ENCODE data around the gene GLB1L2.
A peak's percentile ranks its signal among the peaks of the same experiment; 100 is the strongest.

The GLB1L2 gene

DNA sequence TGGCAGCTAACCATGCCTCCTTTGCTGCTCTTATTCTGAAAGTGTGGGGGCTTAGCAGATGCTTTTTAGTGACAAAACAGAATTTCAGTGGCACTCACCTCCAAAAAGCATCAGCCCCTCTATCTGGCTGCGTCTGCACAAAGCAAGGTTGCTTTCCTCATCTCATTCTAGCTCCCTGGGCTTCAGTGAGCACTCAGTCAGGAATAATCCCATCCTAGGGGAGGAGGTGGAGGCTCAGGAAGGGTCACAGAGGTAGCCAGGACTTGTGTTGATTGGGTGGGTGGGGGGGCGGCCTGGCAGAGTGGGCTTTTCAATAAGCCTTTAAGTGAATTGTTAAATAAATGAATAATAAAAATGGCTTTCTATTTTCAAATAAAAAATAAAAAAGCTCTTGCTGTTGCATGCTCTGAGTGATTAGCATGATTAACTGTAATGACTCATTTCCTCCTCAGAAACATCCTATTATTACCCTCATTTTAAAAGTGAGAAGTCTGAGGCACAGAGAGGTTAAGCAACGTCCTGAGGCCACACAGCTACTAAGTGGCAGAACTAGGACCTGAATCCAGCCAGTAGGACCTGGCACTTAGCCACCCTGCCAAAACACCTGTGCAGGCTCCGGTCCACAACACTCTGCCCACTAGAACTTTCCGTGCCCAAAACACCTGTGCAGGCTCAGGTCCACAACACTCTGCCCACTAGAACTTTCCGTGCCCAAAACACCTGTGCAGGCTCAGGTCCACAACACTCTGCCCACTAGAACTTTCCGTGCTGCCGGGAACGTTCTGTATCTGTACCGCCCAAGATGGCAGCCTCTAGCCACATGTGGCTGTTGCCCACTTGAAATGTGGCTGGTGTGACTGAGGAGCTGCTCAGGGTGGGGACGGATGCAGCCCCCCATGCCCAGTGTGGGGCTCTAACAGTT is 74.7 kb downstream of the GLB1L2 start:
- peak; percentile 46 to 76 for ATAC-seq

DNA sequence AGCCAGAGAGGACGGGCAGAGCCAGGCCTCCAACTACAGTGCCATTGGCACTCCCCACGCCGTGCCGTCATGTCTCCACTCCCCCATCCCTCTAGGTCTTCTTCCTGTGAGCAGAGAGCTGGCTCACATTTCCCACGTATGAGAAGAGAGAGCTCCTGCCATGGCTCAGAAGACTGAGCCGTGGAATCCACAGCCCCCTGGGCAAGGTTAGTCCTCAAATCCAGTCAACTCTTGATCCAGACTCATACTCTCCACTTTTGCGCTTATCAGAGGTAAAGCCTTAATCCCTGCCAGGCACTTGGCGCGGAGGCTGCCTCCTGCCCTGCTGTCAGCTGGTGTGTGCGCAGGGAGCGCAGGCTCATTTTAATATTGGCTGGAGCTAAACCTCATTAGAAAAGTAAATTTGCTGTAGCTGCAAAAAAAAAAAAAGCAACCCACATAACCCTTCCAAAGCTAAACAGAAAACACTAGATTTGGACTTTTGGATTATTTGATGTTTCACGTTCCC is 75.6 kb downstream of the GLB1L2 start:
- ATAC-seq, result no peak

DNA sequence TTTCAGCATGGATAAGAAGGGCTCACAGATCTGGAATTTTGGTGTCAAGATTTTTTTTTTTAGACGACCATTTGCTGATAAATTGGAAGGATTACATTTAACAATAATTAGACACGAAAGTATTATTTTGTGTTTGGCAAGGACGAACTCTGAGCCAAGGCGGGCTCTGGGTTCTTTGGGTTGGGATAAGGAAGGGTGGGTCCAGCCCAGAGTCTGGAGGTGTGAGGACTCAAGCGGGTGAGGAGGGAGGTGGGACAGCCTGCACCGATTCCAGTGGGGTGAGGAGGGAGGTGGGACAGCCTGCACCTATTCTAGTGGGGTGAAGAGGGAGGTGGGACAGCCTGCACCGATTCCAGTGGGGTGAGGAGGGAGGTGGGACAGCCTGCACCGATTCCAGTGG is 76.1 kb downstream of the GLB1L2 start:
- ATAC-seq, result no peak

DNA sequence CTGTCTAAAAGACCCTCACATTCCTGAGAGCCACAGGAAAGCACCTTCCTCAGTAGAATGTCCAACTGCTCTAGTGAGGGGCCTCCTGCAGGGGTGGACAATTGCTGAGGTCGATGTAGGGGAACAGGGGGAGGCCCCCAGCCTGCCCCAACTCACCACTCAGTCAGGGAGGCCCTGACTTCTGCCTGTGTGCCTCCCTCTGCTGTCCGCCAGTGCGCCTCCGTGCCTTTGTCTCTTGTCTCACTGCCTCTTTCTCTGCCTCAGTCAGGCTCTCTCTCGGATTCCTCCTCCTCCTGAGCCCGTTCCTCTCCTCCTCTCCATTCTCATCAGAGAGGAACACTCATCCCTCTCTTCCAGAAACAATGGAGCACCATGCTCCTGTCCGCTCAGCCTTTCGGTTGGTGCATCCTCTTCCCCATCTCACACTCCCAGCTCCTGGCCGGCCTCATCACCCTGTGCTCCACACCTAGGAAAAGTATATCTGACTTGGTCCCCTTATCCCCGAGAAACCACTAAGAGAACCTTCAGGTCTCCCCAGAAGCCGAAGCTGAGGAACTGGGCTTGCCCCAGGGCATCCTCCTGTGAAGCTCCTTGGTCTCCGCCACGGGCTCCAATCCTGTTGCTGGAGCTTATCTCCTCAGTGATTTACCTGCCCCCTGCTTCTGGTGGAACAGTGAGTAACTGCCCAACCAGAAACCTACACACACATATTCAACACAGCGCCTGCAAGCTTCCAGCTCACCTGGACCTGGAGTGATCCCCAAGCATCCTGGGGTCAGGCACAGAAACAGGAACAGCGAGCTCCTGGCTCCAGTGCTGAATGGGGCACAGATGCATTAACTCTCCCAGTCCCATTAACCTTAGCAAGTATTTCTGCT is 78.0 kb downstream of the GLB1L2 start:
- ATAC-seq, result no peak

DNA sequence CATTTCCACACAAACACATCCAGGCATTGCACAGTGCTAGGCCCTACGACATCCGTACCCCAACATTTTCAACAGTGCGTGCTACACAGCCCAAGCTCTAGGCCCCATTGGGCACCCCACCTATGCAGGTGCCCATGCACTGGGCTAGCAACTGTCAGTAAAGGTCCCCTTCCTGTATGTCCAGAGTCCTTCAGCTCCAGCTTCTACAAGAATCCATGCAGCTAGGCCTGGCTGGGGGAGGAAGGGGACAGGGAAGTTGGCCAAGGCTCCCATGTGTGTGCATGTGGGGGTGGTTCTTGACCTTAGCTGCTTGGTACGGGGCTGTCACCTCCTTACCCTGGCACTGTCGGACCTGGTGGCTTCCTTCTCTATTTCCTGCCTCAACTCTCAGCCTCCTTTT is 79.0 kb downstream of the GLB1L2 start:
- no peak for ATAC-seq

DNA sequence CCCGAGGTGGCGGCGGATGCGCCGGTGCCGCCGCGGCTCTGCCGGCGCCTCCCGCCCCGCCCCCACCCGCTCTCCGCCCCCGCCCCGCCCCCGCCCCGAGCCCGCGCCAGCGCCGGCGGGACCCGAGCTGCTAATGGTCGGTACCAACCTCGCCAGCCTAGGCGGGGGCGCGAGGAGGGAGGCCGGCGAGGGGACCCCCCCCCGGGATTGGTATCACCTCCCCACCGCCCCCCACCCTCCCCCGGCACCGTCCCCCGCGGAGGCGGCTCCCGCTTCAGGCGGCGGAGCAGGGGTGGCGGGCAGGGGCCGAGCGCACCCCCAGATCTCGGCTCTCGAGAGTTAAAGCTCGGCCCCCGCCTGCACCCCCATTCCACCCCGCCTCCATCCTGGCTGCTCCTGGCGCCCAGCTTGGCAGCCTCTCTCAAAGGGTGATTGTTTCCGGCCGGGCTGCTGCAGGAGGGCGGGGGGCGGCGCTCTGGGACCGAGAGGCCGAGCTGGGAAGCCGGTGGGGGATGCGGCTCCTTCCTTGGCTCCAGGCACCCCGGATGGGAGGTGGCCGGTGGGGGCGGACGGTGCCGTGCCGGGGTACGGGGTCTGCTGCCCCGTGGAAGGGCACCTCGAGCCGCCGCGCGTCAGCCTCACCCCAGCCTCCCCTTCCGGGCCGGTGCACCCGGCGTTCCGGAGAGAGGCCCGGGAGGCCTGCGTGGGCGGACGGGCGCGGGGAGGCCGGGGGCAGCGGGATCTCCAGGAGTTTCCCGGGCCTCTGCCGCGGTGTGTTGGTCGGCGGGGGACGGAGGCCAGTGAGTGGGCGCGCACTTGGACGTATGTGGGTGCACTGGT is 80.6 kb downstream of the GLB1L2 start, which contains the start of gene B3GAT1:
Gene B3GAT1, minus strand, starts transcription at position 40 of the 840 bp plus-strand sequence. CDS start 24,583 bp downstream, outside the sequence.
- no peak for ATAC-seq

DNA sequence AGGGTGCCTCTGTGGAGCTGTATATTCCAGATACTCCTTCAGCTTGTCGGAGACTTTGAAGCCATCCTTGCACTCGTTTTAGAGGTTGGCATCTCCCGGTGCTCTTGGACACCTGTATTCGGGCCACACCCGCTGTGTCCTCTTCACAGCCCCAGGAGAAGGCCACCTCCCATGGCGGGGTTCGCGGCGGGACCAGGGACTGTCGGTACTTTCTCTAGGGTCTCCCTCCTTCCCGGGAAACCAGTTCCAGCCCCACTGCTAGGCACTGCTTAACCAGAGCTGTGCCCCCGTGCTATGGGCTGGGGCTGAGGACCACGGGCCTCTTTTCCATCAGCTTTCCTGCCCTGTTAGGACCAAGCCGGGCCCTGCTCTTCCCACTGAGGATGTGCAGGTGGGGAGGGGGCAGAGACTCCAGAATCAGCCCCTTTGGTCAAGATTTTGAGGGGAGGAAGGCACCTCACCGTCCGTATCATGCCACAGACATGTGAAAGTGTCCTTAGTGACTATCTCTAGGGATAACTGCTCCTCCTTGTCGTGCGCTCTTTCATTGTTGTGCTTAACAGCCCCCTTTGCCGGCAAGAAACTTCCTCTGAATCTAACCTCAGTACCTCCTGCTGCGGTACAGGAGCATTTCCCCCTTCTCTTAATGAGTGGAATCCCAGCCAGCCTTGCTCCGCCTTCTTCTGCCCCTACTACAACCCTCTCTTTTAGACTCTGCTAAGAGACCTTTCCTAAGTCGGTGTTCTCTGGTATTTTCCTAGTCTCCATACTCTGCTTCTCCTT is 81.4 kb downstream of the GLB1L2 start:
- no peak for ATAC-seq

DNA sequence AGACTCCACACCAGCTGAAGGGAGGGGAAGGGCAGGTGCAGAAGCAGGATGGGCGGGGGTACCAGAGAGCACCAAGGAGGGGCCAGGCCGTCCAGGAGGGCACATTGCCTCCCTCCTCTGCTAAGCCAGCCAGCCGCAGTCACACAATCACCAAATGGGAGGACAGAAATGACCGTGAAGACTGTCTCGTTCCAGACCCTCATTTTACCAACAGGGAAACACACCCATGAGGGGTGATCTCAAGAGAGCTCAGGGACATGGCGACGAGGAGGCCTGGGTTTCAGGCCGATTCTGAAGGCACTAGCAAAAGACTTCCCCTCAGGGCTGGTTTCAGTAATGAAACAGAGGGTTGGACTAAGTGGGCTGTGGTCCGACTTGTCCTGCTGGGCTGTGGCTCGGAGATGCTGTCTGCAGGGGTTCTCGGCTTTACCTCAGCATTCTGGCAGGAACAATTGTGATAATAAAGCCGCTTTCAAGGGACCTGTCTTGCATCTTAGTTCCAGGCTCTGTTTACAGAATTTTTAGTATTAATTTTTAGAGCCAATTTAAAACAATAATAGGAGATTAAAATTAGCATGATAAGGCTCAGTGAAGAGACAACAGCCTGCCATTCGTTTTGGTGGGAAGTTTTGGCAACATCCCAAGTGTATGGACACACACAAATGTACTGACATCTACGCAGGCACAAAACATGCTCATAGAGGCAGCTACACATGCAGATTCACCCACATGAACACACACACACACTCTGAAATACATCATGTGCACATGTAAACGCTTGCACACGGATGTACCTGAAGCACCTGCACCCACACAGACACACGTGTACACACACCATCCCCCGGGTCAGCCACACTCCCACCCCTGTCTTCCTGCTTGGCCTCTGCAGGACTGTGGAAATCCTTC is 82.3 kb downstream of the GLB1L2 start:
- no peak for ATAC-seq

DNA sequence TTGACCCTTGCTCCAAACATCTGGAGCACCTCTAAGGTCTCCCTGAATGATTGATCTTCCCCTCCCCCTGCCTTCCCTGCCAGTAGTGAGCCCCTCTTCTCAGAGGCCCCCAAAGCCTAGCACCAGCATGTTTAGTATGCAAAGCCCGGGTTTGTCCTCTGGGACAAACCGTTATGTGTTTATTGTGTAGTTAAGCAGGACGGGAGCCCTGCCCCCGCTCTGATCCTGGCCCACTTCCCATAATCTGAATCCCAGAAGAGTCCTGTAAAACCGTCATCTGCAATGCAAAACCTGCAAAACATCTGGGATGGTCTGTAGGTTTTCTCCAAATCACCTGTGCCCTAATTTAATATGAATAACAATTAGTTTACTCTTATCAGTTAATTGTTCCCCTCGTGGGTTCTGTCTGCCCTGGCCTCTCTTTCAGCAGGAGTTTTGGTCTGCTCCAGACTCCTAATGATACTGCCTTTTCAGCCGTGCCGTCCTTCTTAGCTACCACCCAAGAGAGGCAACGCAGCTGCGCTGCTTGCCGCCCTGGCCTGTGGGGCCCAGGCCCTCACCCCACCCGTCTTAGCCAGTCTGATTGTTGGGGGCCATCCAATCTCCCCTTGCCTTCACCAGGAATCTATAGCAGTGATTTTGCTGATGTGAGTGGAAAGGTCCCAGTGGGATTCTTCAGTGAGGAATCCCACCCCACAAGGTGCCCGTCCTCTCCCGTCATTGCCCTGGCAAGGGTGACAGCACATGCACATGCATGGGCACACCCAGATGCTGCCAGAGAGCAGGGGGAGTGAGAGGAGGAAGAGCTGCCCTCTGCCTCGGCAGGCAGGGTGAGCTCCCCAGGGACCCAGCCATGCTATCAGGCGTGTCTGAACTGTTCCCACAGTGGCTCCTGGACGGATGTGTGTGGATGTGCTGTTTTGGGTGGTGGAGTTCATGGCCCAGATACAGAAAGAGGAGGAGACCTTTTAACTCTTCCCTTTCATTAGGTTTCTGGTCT is 83.3 kb downstream of the GLB1L2 start:
- ATAC-seq, result no peak

DNA sequence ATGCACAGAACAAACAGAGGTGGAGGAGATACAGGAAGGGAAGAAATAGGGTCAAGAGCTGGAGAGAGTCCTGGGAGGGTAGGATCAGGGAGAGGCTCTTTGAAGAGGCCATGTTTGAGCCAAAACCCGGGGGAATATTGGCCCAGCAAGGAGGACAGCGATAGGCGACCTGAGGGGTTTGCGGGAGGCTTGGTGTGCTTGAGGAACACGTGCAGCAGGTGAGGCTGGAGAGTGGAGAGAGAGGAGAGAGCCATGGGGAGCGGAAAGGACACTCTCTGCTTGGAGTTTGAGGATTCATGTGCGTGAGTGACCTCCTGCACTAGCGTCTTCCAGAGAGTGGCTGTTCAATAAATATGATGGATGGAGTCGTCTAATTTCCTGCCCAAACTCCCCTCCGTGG is 84.9 kb downstream of the GLB1L2 start:
- ATAC-seq, result no peak

DNA sequence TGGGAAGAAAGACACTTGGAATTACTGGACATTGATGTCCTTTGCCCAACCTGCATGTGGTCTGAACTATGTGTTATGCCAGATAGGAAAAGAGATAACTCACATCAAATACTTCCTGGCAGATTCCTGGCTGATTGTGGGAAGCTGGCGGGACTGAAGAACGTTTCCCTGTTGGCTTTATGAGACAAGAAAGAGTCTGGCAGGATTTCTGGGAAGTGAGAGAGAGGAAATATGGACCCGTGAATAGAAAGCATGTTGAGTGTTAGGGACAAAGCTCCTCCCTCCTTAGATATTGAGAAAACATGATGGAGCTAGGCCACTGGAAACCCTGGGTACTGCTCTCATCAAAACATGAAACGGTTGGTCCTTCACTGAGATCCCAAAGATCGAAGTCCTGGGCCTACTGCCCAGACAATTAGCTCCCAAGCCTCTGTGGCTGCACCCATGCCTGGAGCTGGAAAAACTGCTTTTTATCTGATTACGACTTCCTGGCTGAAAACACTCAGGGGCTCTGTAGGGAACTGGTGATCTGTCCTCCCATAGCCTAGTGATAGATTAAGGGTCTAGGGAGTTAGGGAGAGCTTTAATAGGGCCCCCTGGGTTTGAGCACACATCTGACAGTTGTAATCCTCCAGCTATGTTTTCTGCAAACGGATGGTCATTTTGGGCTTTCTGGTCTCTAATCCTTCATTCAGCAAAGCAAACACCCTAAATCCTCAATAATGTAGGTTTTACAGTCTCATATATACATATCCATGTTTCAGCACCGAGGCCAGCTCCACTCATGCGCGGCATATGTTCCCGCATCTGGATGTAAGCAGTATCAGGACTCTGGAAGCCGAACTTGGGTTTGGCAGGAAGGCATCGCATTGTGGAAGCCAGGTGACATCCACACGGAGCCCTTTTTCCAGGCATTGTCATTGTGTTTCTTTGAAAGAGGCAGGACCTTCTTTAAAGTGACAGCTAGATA is 86.4 kb downstream of the GLB1L2 start:
- ATAC-seq, result no peak

DNA sequence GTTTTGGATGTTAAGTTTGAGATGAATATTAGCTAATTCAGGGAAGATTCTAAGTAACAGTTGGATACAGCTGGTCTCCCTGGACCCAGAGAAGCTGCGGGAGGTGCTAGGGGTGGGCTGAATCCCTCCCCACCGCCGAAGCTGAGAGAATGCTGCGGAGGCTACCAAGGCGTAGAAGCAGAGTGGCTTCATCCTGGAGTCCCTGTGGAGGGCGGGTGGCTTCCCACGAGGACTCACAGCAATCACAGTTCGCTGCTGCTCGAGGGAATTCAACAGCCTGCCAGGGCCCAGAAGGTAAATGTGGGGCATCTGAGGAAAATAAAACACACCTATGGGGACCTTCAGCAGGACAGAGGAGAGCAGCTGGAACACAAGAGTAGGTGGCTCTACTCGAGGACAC is 91.3 kb downstream of the GLB1L2 start:
- ATAC-seq, result no peak

DNA sequence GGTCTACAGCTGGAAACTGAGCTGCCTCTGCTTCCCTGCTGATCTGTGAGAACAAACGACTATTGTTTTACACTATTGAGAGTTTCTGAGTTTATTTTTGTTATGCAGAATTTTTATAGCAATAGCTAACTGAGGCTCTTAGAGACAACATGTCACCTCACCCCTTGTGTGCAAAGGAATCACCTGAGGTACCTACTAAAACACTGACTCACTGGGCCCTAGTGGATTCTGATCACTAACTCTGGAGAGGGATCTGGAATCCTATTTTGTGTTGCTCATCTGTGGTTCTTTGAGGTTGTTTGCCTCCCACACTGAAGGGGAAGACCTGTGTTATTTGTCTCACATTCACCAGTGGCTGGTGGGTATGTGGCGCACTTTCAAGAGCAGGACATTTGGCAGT is 93.6 kb downstream of the GLB1L2 start:
- ATAC-seq, result no peak
